HG02642 (cell line): ENCODE data around the gene MYH7B.

Experiments
- ATAC-seq: cut with Tn5 transposase; IDR thresholded peaks from one replicate; pipeline ENCODE4 v1.9.1; 2021; ENCODE audit warnings: mild to moderate bottlenecking; ENCODE audit not compliant: unreplicated experiment, poor library complexity

Gene MYH7B

DNA sequence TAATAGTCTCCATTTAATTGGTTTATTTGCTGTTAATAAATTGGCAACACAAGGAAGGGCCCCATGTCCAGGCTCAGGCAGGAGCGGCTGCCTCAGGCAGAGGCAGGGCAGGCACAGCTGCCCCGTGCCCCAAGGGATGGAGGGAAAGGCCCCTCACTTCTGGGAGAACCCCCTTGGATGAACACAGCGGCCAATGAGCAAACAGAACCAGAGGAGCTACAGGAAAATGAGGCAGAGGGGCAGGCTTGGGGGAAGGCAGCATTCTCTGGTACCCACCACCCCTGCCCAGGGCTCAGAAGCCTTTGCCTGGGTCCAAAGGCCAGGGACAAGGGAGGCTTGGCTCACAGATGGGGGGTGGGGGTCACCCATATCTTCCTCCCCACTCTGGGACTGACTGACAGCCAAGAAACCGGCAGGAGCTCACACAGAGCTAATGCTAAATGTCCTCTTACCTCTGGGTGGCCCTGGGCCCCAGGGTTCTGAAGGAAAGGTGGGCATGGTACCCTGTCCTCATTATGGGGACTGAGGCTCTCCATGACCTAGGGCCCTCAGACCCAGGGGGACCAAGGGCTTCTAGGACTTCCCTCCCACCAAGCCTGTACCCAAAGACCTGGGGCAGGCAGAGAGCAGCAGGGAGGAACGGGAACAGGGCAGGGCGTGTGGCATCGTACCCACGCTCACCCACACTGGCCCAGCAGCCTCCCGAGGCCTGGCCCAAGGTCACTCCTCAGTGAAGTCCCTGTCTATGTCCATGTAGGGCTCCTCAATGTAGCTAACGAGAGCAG, 47.0 kb downstream of the MYH7B start:
- ATAC-seq, result no peak

DNA sequence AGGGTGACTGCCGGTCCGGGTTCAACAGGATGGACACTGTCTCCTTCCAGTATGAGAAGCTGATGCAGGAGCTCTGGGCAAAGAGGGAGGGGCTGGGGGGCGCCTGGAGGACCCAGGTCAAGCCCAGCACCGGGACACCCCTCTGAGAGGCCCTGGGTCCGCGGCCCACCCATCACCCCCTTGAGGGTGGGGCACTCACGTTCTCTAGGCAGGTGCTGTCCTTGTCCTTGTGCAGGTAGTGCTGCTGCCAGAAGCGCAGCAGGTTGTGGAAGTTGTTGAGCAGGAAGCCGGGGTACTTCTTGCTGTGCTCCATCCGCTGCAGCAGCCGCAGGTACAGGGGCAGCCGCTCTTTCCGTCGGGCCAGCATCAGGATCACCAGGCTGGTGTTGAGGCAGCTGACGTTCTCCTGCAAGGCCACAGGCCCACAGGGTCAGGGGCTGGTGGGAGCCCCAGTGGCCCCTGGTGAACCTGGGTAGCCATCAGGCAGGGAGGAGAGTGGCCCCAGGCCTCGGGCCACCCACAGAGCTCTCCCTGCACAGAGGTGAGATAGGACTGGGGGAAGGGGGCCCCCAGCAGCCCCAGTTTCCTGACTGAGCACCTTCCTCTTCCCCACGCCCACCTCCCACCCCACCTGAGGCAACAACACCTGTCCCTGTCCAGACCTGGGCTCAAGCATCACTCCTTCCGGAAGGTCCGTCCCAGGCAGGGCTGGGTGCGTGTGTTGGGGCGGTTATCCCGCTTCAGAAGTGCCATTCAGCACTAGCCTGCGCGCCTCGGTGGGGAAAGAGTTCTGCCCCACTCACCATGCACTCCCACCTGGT, 47.8 kb downstream of the MYH7B start:
- no peak for ATAC-seq

DNA sequence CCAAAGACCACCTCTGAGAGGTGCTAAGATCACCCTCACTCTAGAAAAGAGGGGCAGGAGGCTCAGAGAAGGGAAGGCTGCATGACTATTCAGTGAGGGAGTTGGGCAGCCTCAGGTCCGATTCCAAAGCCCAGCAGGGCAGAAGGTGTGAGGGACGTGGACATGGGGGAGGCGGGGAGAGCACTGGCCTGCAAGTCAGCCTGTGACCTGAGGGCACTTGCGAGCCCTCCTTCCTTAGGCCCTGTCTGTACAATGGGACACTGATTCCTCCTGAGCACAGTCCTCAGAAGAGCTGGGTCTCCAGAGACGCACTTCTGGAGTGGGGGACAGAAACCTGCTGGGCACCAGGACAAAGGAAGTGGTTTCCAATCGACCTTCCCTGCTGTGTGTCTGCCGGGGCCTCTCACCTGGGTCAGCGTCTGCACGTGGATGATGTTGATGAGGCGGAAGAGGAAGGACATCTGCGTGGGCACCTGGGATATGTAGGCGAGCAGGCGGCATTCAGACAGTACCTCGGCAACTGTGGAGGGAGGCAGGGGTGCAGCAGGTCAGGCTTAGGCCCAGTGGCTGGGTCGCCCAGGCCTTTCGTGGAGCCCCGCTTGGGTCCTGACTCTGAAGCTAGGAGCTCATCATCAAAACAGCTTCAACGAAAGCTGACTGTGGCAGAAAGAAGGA, 48.5 kb downstream of the MYH7B start:
- no peak for ATAC-seq

GRCh38 chr20:35004749-35005462, 49.2 kb downstream of the MYH7B start:
- ATAC-seq, result no peak
